SH-SY5Y (cell line): ENCODE results near the gene C20orf144.

ENCODE experiments used
- GATA2 ChIP-seq: IDR thresholded peaks from 2 replicates; pipeline ENCODE4 v1.6.1; 2011; ENCODE audit warnings: mild to moderate bottlenecking, low read depth, low read length
- GATA3 ChIP-seq: IDR thresholded peaks from 2 replicates; pipeline ENCODE4 v1.6.1; 2011; ENCODE audit warnings: low read depth, mild to moderate bottlenecking, low read length, moderate library complexity

- no peak for TF ChIP-seq GATA3
- TF ChIP-seq GATA2 = no peak
Observed at GRCh38 chr20:33675136-33675959, 13.2 kb downstream of the C20orf144 start.
